Mesendoderm (in vitro differentiated cells): ENCODE measurements around the gene TBC1D25.
A peak's percentile ranks its signal among the peaks of the same experiment; 100 is the strongest.

Source experiments
- DNase-seq: peaks from one replicate; pipeline ENCODE4 v3.0.0; 2013
- H2AK5ac ChIP-seq: 2 replicates; pipeline ENCODE4 v1.6.1; 2013; ENCODE audit warnings: low read length, inconsistent platforms
- H2BK120ac ChIP-seq: 2 replicates; pipeline ENCODE4 v1.6.1; 2013; ENCODE audit warnings: low read depth, mild to moderate bottlenecking, low read length, moderate library complexity, mixed read lengths
- H2BK15ac ChIP-seq: replicated peaks from 2 replicates; pipeline ENCODE4 v1.6.1; 2013; ENCODE audit warnings: low read depth, mild to moderate bottlenecking, moderate library complexity
- H2BK5ac ChIP-seq: 2 replicates; pipeline ENCODE4 v1.6.1; 2013; ENCODE audit warnings: low read length, inconsistent platforms
- H3K18ac ChIP-seq: 2 replicates; pipeline ENCODE4 v1.6.1; 2013; ENCODE audit warnings: mild to moderate bottlenecking, low read length, mixed read lengths
- H3K23ac ChIP-seq: one replicate; pipeline ENCODE4 v1.6.1; 2013; ENCODE audit warnings: low read length
- H3K27ac ChIP-seq: 2 replicates; pipeline ENCODE4 v1.5.1; 2013; ENCODE audit warnings: low read depth, mild to moderate bottlenecking, inconsistent platforms, low read length, moderate library complexity
- H3K27me3 ChIP-seq: 2 replicates; pipeline ENCODE4 v1.6.1; 2013; ENCODE audit warnings: low read length, control low read depth, mild to moderate bottlenecking, inconsistent platforms; ENCODE audit not compliant: insufficient read depth, poor library complexity
- H3K36me3 ChIP-seq: 2 replicates; pipeline ENCODE4 v1.6.1; 2013; ENCODE audit warnings: low read length, inconsistent platforms; ENCODE audit not compliant: control insufficient read depth, insufficient read depth
- H3K4ac ChIP-seq: one replicate; pipeline ENCODE4 v1.6.1; 2013; ENCODE audit warnings: low read depth, mild to moderate bottlenecking, low read length, moderate library complexity
- H3K4me1 ChIP-seq: 2 replicates; pipeline ENCODE4 v1.6.1; 2013; ENCODE audit warnings: low read depth, low read length, inconsistent platforms; ENCODE audit not compliant: control insufficient read depth
- H3K4me2 ChIP-seq: 2 replicates; pipeline ENCODE4 v1.6.1; 2013; ENCODE audit warnings: low read length
- H3K4me3 ChIP-seq: 2 replicates; pipeline ENCODE4 v1.5.1; 2013; ENCODE audit warnings: mild to moderate bottlenecking, low read length
- H3K56ac ChIP-seq: one replicate; pipeline ENCODE4 v1.6.1; 2013; ENCODE audit warnings: low read length
- H3K79me1 ChIP-seq: 2 replicates; pipeline ENCODE4 v1.6.1; 2013; ENCODE audit warnings: low read length, inconsistent platforms
- H3K79me2 ChIP-seq: 2 replicates; pipeline ENCODE4 v1.6.1; 2013; ENCODE audit warnings: mild to moderate bottlenecking, low read length; ENCODE audit not compliant: control insufficient read depth, insufficient read depth
- H3K9ac ChIP-seq: 2 replicates; pipeline ENCODE4 v1.6.1; 2013; ENCODE audit warnings: low read length, inconsistent platforms
- H4K5ac ChIP-seq: one replicate; pipeline ENCODE4 v1.6.1; 2013; ENCODE audit warnings: low read length
- H4K8ac ChIP-seq: one replicate; pipeline ENCODE4 v1.6.1; 2013; ENCODE audit warnings: low read depth, mild to moderate bottlenecking, control low read depth, low read length, moderate library complexity
- WGBS: extraction: QIAGEN DNeasy Blood & Tissue Kit; methylation state at CpG from one replicate; pipeline ENCODE4 v1.1.7; 2013; ENCODE audit warnings: low lambda C conversion rate, missing lambda C conversion rate; ENCODE audit not compliant: insufficient coverage; ENCODE audit errors: extremely low coverage; 5-methylcytosine and 5-hydroxymethylcytosine counted together

Gene TBC1D25

GRCh38 chrX:48533165-48533564, 6.3 kb upstream of the TBC1D25 start:
- H3K9ac ChIP-seq, result no peak overlapping the region
- H3K36me3 ChIP-seq, result no peaks in the 10 kb centered on the region
- no peak overlapping the region for H3K18ac ChIP-seq
- H3K79me1 ChIP-seq, result no peaks in the 10 kb centered on the region
- no peak overlapping the region for H3K4me2 ChIP-seq
- no peak overlapping the region for H2BK5ac ChIP-seq
- no peak overlapping the region for H3K56ac ChIP-seq
- no peak overlapping the region for H3K4me3 ChIP-seq
- no peaks in the 10 kb centered on the region for H3K79me2 ChIP-seq
- WGBS, result no CpG with 5 or more reads among the region's 3 CpGs
- no peak overlapping the region for H4K8ac ChIP-seq
- no peak overlapping the region for H3K4ac ChIP-seq
- no peak overlapping the region for H3K23ac ChIP-seq
- DNase-seq, result no peak
- H3K27ac ChIP-seq, result no peak overlapping the region
- no peak overlapping the region for H4K5ac ChIP-seq
- H2BK120ac ChIP-seq, result no peak overlapping the region
- no peak overlapping the region for H2BK15ac ChIP-seq
- no peaks in the 10 kb centered on the region for H3K4me1 ChIP-seq
- H3K27me3 ChIP-seq, result no peaks in the 10 kb centered on the region
- no peak overlapping the region for H2AK5ac ChIP-seq

GRCh38 chrX:48538641-48539344, 721 bp upstream of the TBC1D25 start:
- Histone ChIP-seq H3K4me1 (no peaks in the 10 kb centered on the region), H3K23ac (no peak overlapping the region), H3K18ac (no peak overlapping the region), H3K4me2 (no peak overlapping the region), H2BK120ac (no peak overlapping the region), H3K9ac (no peak overlapping the region), H2AK5ac (no peak overlapping the region), H3K4me3 (no peak overlapping the region), H3K79me1 (no peaks in the 10 kb centered on the region), H3K36me3 (no peaks in the 10 kb centered on the region), H3K79me2 (no peaks in the 10 kb centered on the region), H2BK15ac (no peak overlapping the region), H3K56ac (no peak overlapping the region), H4K5ac (no peak overlapping the region), H3K4ac (no peak overlapping the region), H3K27me3 (no peaks in the 10 kb centered on the region), H3K27ac (no peak overlapping the region), H4K8ac (no peak overlapping the region), H2BK5ac (no peak overlapping the region)
- no CpG with 5 or more reads among the region's 23 CpGs for WGBS
- DNase-seq, result no peak

- H3K23ac ChIP-seq, result no peak overlapping the region
- H3K18ac ChIP-seq, result no peak overlapping the region
- no peak overlapping the region for H2BK120ac ChIP-seq
- no peak for DNase-seq
- H4K8ac ChIP-seq, result no peak overlapping the region
- H3K4ac ChIP-seq, result no peak overlapping the region
- H3K9ac ChIP-seq, result peak overlapping the region; percentile 64
- H2AK5ac ChIP-seq, result no peak overlapping the region
- H3K36me3 ChIP-seq, result no peaks in the 10 kb centered on the region
- peak overlapping the region; percentile 86 for H3K56ac ChIP-seq
- H2BK15ac ChIP-seq, result no peak overlapping the region
- H3K79me1 ChIP-seq, result no peaks in the 10 kb centered on the region
- peak overlapping the region; percentile 42 for H3K4me2 ChIP-seq
- H3K4me3 ChIP-seq, result peak overlapping the region; percentile 58
- H3K27ac ChIP-seq, result no peak overlapping the region
- H4K5ac ChIP-seq, result no peak overlapping the region
- WGBS, result no CpG with 5 or more reads among the region's 12 CpGs
- no peak overlapping the region for H2BK5ac ChIP-seq
- no peaks in the 10 kb centered on the region for H3K79me2 ChIP-seq
- H3K27me3 ChIP-seq, result no peaks in the 10 kb centered on the region
- no peaks in the 10 kb centered on the region for H3K4me1 ChIP-seq
Measured at GRCh38 chrX:48540028-48540375, 488 bp downstream of the TBC1D25 start.

GRCh38 chrX:48540480-48540879, 966 bp downstream of the TBC1D25 start:
- Histone ChIP-seq H3K79me2 (no peaks in the 10 kb centered on the region), H2AK5ac (no peak overlapping the region), H3K4me3 (no peak overlapping the region), H3K36me3 (no peaks in the 10 kb centered on the region), H3K4me1 (no peaks in the 10 kb centered on the region), H4K8ac (no peak overlapping the region), H2BK15ac (no peak overlapping the region), H2BK5ac (no peak overlapping the region), H3K23ac (no peak overlapping the region), H3K79me1 (no peaks in the 10 kb centered on the region), H3K4ac (no peak overlapping the region), H3K56ac (no peak overlapping the region), H3K4me2 (no peak overlapping the region), H3K27me3 (no peaks in the 10 kb centered on the region), H2BK120ac (no peak overlapping the region), H3K9ac (no peak overlapping the region), H4K5ac (no peak overlapping the region), H3K27ac (no peak overlapping the region), H3K18ac (no peak overlapping the region)
- peak; percentile 22 for DNase-seq
- WGBS, result no CpG with 5 or more reads among the region's 7 CpGs

- H3K4ac ChIP-seq, result no peak overlapping the region
- no peak overlapping the region for H4K5ac ChIP-seq
- H3K79me2 ChIP-seq, result no peaks in the 10 kb centered on the region
- no peak overlapping the region for H3K4me3 ChIP-seq
- no peaks in the 10 kb centered on the region for H3K36me3 ChIP-seq
- H3K56ac ChIP-seq, result no peak overlapping the region
- H3K79me1 ChIP-seq, result no peaks in the 10 kb centered on the region
- H4K8ac ChIP-seq, result no peak overlapping the region
- no peaks in the 10 kb centered on the region for H3K4me1 ChIP-seq
- no peak overlapping the region for H3K23ac ChIP-seq
- no peak overlapping the region for H2BK15ac ChIP-seq
- H2AK5ac ChIP-seq, result no peak overlapping the region
- H3K27ac ChIP-seq, result no peak overlapping the region
- DNase-seq, result no peak
- H3K18ac ChIP-seq, result no peak overlapping the region
- H3K9ac ChIP-seq, result no peak overlapping the region
- H3K27me3 ChIP-seq, result no peaks in the 10 kb centered on the region
- H2BK120ac ChIP-seq, result no peak overlapping the region
- no CpG with 5 or more reads among the region's 10 CpGs for WGBS
- no peak overlapping the region for H3K4me2 ChIP-seq
- no peak overlapping the region for H2BK5ac ChIP-seq
Measured at GRCh38 chrX:48541140-48541814, 1.8 kb downstream of the TBC1D25 start.
